ENCODE measurements around the gene PECR.
"Not testable (repeated sequence)": the region's sequence is repeated elsewhere in the genome, so short reads cannot be mapped to it uniquely, and the experiment has no call there.

PECR gene

DNA sequence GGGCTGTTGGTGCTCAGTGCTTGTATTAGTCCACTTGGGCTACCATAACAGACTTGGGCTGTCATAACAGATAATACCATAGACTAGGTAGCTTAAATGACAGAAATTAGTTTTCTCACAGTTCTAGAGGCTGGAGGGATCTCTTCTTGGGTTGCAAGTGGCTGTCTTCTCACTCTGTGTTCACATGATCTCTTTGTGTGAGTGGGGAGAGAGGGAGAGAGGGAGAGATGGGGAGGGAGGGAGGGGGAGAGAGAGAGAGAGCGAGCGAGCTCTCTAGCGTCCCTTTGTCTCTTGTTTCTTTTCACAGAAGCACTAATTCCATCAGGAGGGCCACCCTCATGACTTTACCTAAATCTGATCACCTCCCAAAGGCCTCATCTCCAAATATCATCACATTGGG is 23.1 kb upstream of the PECR start:
- DNase-seq (ENCODE audit: low read depth in 2 of 2): no peak

DNA sequence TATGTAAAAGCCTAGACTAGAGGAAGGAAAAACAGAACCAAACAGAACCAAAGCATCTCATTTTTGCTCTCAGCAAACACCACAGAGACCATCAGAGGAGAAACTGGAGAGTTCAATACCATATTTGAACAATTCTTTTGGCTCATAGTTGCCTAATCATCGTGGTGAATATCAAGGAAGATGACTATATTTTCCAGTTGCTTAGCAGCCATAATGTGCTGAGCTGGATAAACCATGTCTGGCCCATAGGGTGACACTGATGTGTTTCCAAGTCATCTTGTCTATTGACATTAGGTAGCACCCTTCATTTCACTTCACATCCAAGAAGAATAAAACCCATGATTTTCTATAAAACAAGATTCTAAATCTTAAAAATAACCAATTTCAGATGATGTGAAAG is 21.6 kb upstream of the PECR start:
- no peak for DNase-seq (ENCODE audit: low read depth in 2 of 2)

GRCh38 chr2:216101109-216101508 is 19.5 kb upstream of the PECR start:
- no peak for DNase-seq (ENCODE audit: low read depth in 2 of 2)

- DNase-seq (ENCODE audit: low read depth in 2 of 2): no peak
Measured at GRCh38 chr2:216098421-216099334, 17.1 kb upstream of the PECR start.

DNA sequence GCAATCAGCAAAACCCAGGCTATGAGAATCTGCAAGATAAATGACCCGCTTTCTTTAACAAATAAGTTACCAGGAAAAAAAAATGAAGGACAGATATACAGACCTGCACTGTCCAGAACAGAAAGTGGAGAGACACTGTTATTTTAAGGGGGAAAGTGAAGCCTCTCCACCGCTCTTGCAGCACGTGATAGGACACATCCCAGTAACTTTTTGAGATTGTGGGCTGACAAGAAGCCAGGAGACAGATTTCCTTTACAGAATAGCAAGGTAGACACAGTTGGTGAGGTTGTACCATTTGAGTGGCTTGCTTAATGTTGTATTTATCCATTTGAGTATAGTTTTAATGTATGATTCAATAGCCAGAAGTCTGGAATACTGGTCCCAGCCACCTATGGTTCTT is 13.1 kb upstream of the PECR start:
- DNase-seq (ENCODE audit: low read depth in 2 of 2): no peak

GRCh38 chr2:216092646-216093045 is 11.0 kb upstream of the PECR start:
- DNase-seq (ENCODE audit: low read depth in 2 of 2): no peak

DNA sequence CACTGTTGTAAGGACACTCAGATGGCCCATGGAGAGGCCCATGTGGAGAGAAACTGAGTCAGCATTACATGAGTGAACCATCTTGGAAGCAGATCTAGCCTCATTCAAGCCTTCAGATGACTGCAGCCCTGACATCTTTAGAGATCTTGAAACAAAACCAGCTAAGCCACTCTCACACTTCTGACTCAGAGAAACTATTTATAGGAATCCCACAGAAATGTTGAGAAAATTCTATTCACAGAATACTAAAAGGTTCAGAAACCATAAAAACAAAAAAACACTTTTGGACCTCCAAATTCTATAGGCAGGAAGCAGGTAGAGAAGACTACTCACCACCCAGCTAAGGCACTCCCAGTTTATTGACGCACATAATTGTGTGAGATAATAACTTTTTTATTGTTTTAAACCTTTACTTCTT is 8.8 kb upstream of the PECR start:
- no peak for DNase-seq (ENCODE audit: low read depth in 2 of 2)

- DNase-seq (ENCODE audit: low read depth in 2 of 2): no peak
Measured at GRCh38 chr2:216086207-216086893, 4.7 kb upstream of the PECR start.

- no peak for DNase-seq (ENCODE audit: low read depth in 2 of 2)
Measured at GRCh38 chr2:216084547-216084946, 2.9 kb upstream of the PECR start.

GRCh38 chr2:216083464-216084281 is 2.1 kb upstream of the PECR start:
- no peak for DNase-seq (ENCODE audit: low read depth in 2 of 2)

DNA sequence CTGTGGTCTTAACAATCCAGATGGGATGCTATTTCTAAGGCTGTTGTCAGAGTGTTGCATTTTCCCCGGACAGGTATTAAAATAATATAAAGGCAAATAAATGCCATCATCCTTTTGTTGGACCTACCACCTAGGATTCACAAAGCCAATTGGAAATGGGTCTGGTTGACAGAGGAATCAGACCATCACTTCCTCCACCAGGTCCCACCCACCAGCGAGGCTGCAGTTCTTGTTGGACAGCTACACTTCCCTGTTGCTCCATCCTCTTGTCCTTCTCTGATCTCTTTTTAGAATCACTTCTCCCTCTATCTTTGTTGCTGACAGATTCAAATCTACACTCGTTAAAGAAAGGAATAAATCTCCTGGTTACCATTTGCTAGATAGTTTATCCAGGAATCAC is 1.2 kb upstream of the PECR start:
- DNase-seq (ENCODE audit: low read depth in 2 of 2): no peak

GRCh38 chr2:216082117-216082711 is 605 bp upstream of the PECR start:
- no peak for DNase-seq (ENCODE audit: low read depth in 2 of 2)

- DNase-seq (ENCODE audit: low read depth in 2 of 2): no peak
Measured at GRCh38 chr2:216081012-216081411, 597 bp downstream of the PECR start.

DNA sequence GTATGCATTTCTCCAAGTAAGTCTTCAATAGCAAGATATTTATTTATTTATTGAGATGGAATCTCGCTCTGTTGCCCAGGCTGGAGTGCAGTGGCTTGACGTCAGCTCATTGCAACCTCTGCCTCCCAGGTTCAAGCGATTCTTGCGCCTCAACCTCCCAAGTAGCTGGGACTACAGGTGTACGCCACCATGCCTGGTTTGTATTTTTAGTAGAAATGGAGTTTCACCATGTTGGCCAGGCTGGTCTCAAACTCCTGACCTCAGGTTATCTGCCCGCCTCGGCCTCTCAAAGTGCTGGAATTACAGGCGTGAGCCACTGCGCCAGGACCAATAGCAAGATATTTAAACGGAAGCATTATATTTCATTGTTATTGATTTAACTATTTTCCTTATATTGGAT is 1.6 kb downstream of the PECR start:
- DNase-seq (ENCODE audit: low read depth in 2 of 2): not testable (repeated sequence)

- no peak for DNase-seq (ENCODE audit: low read depth in 2 of 2)
Measured at GRCh38 chr2:216078776-216079175, 2.8 kb downstream of the PECR start.

- no peak for DNase-seq (ENCODE audit: low read depth in 2 of 2)
Measured at GRCh38 chr2:216075510-216076485, 5.8 kb downstream of the PECR start.

DNA sequence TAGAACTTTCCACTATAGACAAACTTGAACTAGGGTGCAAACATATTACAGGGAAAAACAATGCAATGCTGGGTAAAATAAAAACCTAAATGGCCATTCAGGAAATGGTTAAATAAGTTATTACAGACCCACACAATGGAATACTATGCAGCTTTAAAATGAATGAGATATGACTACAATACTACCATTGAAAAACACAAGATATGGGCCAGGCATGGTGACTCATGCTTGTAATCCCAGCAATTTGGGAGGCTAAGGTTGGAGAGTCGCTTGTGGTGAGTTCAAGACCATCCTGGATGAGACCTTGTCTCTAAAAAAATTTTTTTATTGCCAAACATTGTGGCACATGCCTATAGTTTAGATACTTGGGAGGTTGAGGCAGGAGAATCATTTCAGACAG is 6.8 kb downstream of the PECR start:
- no peak for DNase-seq (ENCODE audit: low read depth in 2 of 2)

GRCh38 chr2:216074380-216074779 is 7.2 kb downstream of the PECR start:
- DNase-seq (ENCODE audit: low read depth in 2 of 2): no peak

GRCh38 chr2:216073773-216074172 is 7.8 kb downstream of the PECR start:
- DNase-seq (ENCODE audit: low read depth in 2 of 2): no peak

- no peak for DNase-seq (ENCODE audit: low read depth in 2 of 2)
Measured at GRCh38 chr2:216072473-216072872, 9.1 kb downstream of the PECR start.

Measured in stimulated activated CD4-positive, alpha-beta T cell treated with anti-CD3 and anti-CD28 coated beads, Interleukin-12 subunit alpha, Interleukin-12 subunit beta, amount 100 ng/mL, for 24 hours (primary cell).